ENCODE data around the gene QTRT2.

Gene QTRT2

GRCh38 chr3:114128826-114129225 is 72.3 kb downstream of the QTRT2 start:
- TF ChIP-seq CTCF (IDR thresholded peaks at IDR 0.05; ENCODE audit: low read depth, low read length, missing control alignments): no peak
- no peak overlapping the region for H3K4me3 ChIP-seq (replicated peaks; ENCODE audit: low read depth, low read length)
- DNase-seq (ENCODE audit: extremely low read depth, low read depth): no peak

GRCh38 chr3:114132500-114132899 is 76.0 kb downstream of the QTRT2 start:
- no peak overlapping the region for H3K4me3 ChIP-seq (replicated peaks; ENCODE audit: low read depth, low read length)
- TF ChIP-seq CTCF (IDR thresholded peaks at IDR 0.05; ENCODE audit: low read depth, low read length, missing control alignments): no peak
- no peak for DNase-seq (ENCODE audit: extremely low read depth, low read depth)

GRCh38 chr3:114133947-114134346 is 77.4 kb downstream of the QTRT2 start:
- no peak overlapping the region for H3K4me3 ChIP-seq (replicated peaks; ENCODE audit: low read depth, low read length)
- TF ChIP-seq CTCF (IDR thresholded peaks at IDR 0.05; ENCODE audit: low read depth, low read length, missing control alignments): no peak
- DNase-seq (ENCODE audit: extremely low read depth, low read depth): no peak

Data from HFF-Myc (cell line).